ENCODE results near the gene EFNA5.

Gene EFNA5

GRCh38 chr5:107373549-107374263, 297.0 kb downstream of the EFNA5 start:
- H3K9me3 ChIP-seq (ENCODE audit: insufficient read depth, low read depth, low read length) = no peaks in the 10 kb centered on the region
- no peaks in the 10 kb centered on the region for H3K27me3 ChIP-seq (ENCODE audit: insufficient read depth, low read length)
- H3K27ac ChIP-seq (ENCODE audit: low read depth, low read length) = no peak overlapping the region; the same call in 1 of the 2 replicates
- H3K36me3 ChIP-seq (ENCODE audit: insufficient read depth, low read length) = no peaks in the 10 kb centered on the region
- H3K4me1 ChIP-seq (ENCODE audit: insufficient read depth, low read length) = peaks cover 21% of the 10 kb centered on the region
- 93% methylated on average over 9 of the region's 9 CpGs for WGBS
- H3K9ac ChIP-seq (ENCODE audit: low read depth, low read length) = no peak overlapping the region
- H3K4me3 ChIP-seq (ENCODE audit: low read length) = no peak overlapping the region

DNA sequence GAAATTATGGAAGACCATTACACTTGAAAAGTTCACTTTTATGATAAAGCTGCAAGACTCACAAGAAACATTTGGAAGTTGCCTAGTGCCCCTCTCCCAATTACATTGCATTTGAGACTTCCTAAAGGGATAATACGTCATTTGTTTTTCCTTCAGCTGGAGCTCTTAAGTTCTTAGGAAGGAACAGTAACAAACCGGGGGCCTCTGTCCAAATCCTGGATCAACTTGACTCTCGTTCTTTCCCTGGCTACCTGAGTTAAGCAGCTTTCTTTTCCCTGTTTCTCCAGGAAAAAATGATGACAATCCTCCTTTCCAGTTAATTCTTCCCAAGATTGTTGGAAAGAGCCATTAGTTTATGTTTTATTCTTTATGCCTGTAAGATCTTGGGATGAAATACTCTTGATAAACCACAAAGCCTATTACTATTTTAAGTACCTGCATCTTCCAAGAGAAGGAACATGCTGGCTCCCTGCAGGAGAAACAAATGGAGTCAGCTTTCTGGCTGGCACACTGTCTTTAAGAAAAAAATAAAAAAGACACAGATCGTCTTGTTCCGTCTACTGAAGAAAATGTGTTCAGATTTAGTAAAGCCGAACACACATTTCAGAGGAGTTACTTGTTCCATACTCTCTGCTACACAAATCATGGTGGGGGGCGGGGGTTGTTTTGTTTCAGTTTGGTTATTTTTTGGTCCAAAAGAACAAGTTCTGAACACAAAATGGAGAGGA, 297.9 kb downstream of the EFNA5 start:
- no peaks in the 10 kb centered on the region for H3K27me3 ChIP-seq (ENCODE audit: insufficient read depth, low read length)
- 91% methylated on average over 7 of the region's 7 CpGs for WGBS
- peaks cover 29% of the 10 kb centered on the region for H3K4me1 ChIP-seq (ENCODE audit: insufficient read depth, low read length)
- no peak overlapping the region for H3K9ac ChIP-seq (ENCODE audit: low read depth, low read length)
- no peaks in the 10 kb centered on the region for H3K9me3 ChIP-seq (ENCODE audit: insufficient read depth, low read depth, low read length)
- no peaks in the 10 kb centered on the region for H3K36me3 ChIP-seq (ENCODE audit: insufficient read depth, low read length)
- no peak overlapping the region for H3K4me3 ChIP-seq (ENCODE audit: low read length)
- no peak overlapping the region for H3K27ac ChIP-seq (ENCODE audit: low read depth, low read length)

DNA sequence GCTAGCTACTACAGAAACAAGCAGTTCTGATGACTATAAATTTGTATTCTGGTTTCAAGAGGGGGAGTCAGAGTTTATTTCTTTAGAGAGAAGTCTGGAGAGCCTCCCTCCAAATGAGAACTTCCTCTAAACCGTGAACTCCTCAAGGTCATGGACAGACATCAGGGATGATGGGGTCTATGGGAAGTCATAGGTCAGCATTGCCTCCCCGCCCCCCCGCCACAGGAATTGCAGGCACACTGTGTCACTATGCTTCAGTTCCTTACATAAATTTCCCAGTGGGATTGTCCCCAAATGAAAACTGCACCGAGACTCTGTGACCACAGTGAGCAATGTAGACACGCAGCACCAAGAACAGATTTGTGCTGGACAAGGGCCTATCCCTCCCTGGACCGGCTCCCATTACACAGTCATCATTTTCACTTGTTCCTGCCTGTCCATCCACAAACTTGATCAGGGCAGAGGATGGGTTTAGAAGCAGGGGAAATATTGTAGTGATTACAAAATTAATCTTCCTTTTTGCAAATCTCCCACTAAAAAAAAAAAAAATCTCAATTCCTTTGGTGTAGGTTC, 300.3 kb downstream of the EFNA5 start:
- H3K27ac ChIP-seq (ENCODE audit: low read depth, low read length) = no peak overlapping the region
- H3K9me3 ChIP-seq (ENCODE audit: insufficient read depth, low read depth, low read length) = no peaks in the 10 kb centered on the region
- H3K4me3 ChIP-seq (ENCODE audit: low read length) = no peak overlapping the region
- 96% methylated on average over 6 of the region's 6 CpGs for WGBS
- no peak overlapping the region for H3K9ac ChIP-seq (ENCODE audit: low read depth, low read length)
- peaks cover 50% of the 10 kb centered on the region for H3K4me1 ChIP-seq (ENCODE audit: insufficient read depth, low read length)
- H3K27me3 ChIP-seq (ENCODE audit: insufficient read depth, low read length) = no peaks in the 10 kb centered on the region
- no peaks in the 10 kb centered on the region for H3K36me3 ChIP-seq (ENCODE audit: insufficient read depth, low read length)

GRCh38 chr5:107369622-107370021, 301.1 kb downstream of the EFNA5 start:
- H3K9ac ChIP-seq (ENCODE audit: low read depth, low read length) = no peak overlapping the region
- H3K27me3 ChIP-seq (ENCODE audit: insufficient read depth, low read length) = no peaks in the 10 kb centered on the region
- no peak overlapping the region for H3K27ac ChIP-seq (ENCODE audit: low read depth, low read length)
- H3K36me3 ChIP-seq (ENCODE audit: insufficient read depth, low read length) = no peaks in the 10 kb centered on the region
- H3K9me3 ChIP-seq (ENCODE audit: insufficient read depth, low read depth, low read length) = no peaks in the 10 kb centered on the region
- peaks cover 53% of the 10 kb centered on the region for H3K4me1 ChIP-seq (ENCODE audit: insufficient read depth, low read length)
- no peak overlapping the region for H3K4me3 ChIP-seq (ENCODE audit: low read length)
- 92% methylated on average over 1 of the region's 1 CpG for WGBS

- Histone ChIP-seq H3K9me3 (ENCODE audit: insufficient read depth, low read depth, low read length) (no peaks in the 10 kb centered on the region), H3K4me3 (ENCODE audit: low read length) (no peak overlapping the region), H3K27ac (ENCODE audit: low read depth, low read length) (no peak overlapping the region), H3K9ac (ENCODE audit: low read depth, low read length) (no peak overlapping the region), H3K36me3 (ENCODE audit: insufficient read depth, low read length) (no peaks in the 10 kb centered on the region), H3K4me1 (ENCODE audit: insufficient read depth, low read length) (peaks cover 47% of the 10 kb centered on the region), H3K27me3 (ENCODE audit: insufficient read depth, low read length) (no peaks in the 10 kb centered on the region)
- WGBS = 92% methylated on average over 7 of the region's 7 CpGs
These were observed 302.1 kb downstream of the EFNA5 start for GRCh38 chr5:107368615-107369014.

GRCh38 chr5:107367939-107368338, 302.8 kb downstream of the EFNA5 start:
- Histone ChIP-seq H3K27ac (ENCODE audit: low read depth, low read length) (no peak overlapping the region; the same call in 1 of the 2 replicates), H3K27me3 (ENCODE audit: insufficient read depth, low read length) (no peaks in the 10 kb centered on the region), H3K9me3 (ENCODE audit: insufficient read depth, low read depth, low read length) (no peaks in the 10 kb centered on the region), H3K36me3 (ENCODE audit: insufficient read depth, low read length) (no peaks in the 10 kb centered on the region), H3K9ac (ENCODE audit: low read depth, low read length) (no peak overlapping the region), H3K4me3 (ENCODE audit: low read length) (no peak overlapping the region), H3K4me1 (ENCODE audit: insufficient read depth, low read length) (peaks cover 40% of the 10 kb centered on the region)
- 86% methylated on average over 2 of the region's 2 CpGs for WGBS

- H3K4me3 ChIP-seq (ENCODE audit: low read length) = no peak overlapping the region
- H3K4me1 ChIP-seq (ENCODE audit: insufficient read depth, low read length) = peaks cover 36% of the 10 kb centered on the region
- no peaks in the 10 kb centered on the region for H3K27me3 ChIP-seq (ENCODE audit: insufficient read depth, low read length)
- no peaks in the 10 kb centered on the region for H3K9me3 ChIP-seq (ENCODE audit: insufficient read depth, low read depth, low read length)
- no peak overlapping the region; the same call in 1 of the 2 replicates for H3K27ac ChIP-seq (ENCODE audit: low read depth, low read length)
- no peak overlapping the region for H3K9ac ChIP-seq (ENCODE audit: low read depth, low read length)
- 60% methylated on average over 4 of the region's 4 CpGs for WGBS
- no peaks in the 10 kb centered on the region for H3K36me3 ChIP-seq (ENCODE audit: insufficient read depth, low read length)
These were observed 303.3 kb downstream of the EFNA5 start for GRCh38 chr5:107367480-107367879.

DNA sequence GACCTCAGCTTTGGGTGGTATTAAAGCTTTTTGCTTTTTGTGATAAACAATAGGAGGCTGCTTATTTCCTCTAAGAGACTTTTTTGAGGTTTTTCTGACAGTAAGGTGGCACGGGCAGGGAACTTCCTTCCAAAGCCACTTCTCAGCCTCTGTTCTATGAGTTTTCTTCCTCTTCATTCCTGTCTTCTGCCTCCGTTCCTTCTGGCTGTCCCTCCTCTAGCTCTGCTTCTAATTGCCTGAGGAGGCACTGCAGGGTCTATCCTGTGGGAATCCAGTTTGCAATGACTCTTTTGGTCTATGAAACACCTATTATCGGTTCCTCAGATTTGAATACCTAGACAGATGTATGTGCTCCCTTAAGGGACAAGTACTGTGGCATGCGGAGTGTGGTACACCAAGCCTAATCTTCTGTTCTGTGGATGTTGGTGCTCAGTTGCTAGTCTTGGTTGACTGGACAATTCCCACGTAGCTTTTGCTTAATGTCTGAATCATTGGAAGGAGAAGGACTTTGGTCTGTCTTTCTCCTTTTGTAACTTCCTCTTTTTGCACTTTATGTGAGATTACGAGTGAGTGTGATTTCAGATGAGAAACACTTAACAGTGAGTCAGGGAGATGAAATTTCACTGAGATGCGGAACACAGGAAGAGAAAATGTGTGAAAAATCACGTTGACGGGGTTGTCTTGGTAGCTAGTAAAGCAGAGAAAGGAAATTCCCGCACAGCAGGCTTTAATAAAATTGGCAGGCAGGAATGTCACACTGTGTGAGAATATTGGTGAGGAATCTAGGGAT, 305.2 kb downstream of the EFNA5 start:
- Histone ChIP-seq H3K36me3 (ENCODE audit: insufficient read depth, low read length) (no peaks in the 10 kb centered on the region), H3K9ac (ENCODE audit: low read depth, low read length) (no peak overlapping the region), H3K27me3 (ENCODE audit: insufficient read depth, low read length) (no peaks in the 10 kb centered on the region), H3K4me1 (ENCODE audit: insufficient read depth, low read length) (peaks cover 36% of the 10 kb centered on the region), H3K9me3 (ENCODE audit: insufficient read depth, low read depth, low read length) (no peaks in the 10 kb centered on the region), H3K4me3 (ENCODE audit: low read length) (no peak overlapping the region), H3K27ac (ENCODE audit: low read depth, low read length) (no peak overlapping the region)
- WGBS = 83% methylated on average over 10 of the region's 10 CpGs

- H3K27ac ChIP-seq (ENCODE audit: low read depth, low read length) = no peak overlapping the region
- H3K9ac ChIP-seq (ENCODE audit: low read depth, low read length) = no peak overlapping the region
- 98% methylated on average over 2 of the region's 2 CpGs for WGBS
- H3K27me3 ChIP-seq (ENCODE audit: insufficient read depth, low read length) = no peaks in the 10 kb centered on the region
- no peaks in the 10 kb centered on the region for H3K9me3 ChIP-seq (ENCODE audit: insufficient read depth, low read depth, low read length)
- H3K36me3 ChIP-seq (ENCODE audit: insufficient read depth, low read length) = no peaks in the 10 kb centered on the region
- no peak overlapping the region for H3K4me3 ChIP-seq (ENCODE audit: low read length)
- H3K4me1 ChIP-seq (ENCODE audit: insufficient read depth, low read length) = peaks cover 36% of the 10 kb centered on the region
These were observed 306.1 kb downstream of the EFNA5 start for GRCh38 chr5:107364443-107365319.

DNA sequence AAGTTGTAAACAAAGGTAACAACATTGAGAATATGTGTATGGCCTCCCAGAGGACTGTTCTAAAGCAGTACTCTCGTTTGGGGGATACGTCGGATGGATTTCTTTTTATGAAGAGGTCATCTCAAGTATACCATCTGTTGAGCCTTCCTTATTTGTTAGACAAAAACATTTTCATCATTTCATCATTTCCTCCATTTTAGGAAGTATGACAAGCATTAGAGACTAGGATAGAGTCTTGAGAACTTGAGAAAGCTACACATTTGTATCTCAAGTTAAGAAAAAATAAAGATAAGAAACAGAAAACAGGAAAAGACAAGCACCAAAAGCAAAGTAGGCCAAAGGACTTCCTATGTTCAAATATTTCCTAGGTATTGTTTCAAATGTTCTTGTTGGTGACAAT, 307.0 kb downstream of the EFNA5 start:
- no peaks in the 10 kb centered on the region for H3K36me3 ChIP-seq (ENCODE audit: insufficient read depth, low read length)
- H3K9ac ChIP-seq (ENCODE audit: low read depth, low read length) = no peak overlapping the region
- H3K27me3 ChIP-seq (ENCODE audit: insufficient read depth, low read length) = no peaks in the 10 kb centered on the region
- H3K27ac ChIP-seq (ENCODE audit: low read depth, low read length) = no peak overlapping the region
- H3K9me3 ChIP-seq (ENCODE audit: insufficient read depth, low read depth, low read length) = no peaks in the 10 kb centered on the region
- peaks cover 37% of the 10 kb centered on the region for H3K4me1 ChIP-seq (ENCODE audit: insufficient read depth, low read length)
- 97% methylated on average over 3 of the region's 3 CpGs for WGBS
- no peak overlapping the region for H3K4me3 ChIP-seq (ENCODE audit: low read length)
